Esophagus muscularis mucosa (tissue), 4 donors: ENCODE results near the gene FIGNL2. TPM values are rescaled to one million over a fixed set of nuclear protein-coding genes. Genes with fewer than 3 reads are reported as not detected.
A peak's percentile ranks its signal among the peaks of the same experiment; 100 is the strongest.

ENCODE experiments used
- DNase-seq: peaks from one replicate; pipeline ENCODE4 v3.0.0-alpha.2; 2017; ENCODE audit errors: extremely low spot score
- H3K27ac ChIP-seq, 4 donors: fragments of 200-600 bp; sonication (generic); replicated peaks in 1 of 4; 1 replicate in 3 of 4; 2 replicates in 1 of 4; pipeline ENCODE4 v1.5.1; 2016 to 2019; ENCODE audit warnings: mild to moderate bottlenecking in 1 of 4
- H3K27me3 ChIP-seq, 4 donors: fragments of 200-600 bp; sonication (generic); one replicate each; pipeline versions ENCODE4 v1.5.1 to v1.6.0; 2016 to 2019
- H3K36me3 ChIP-seq, 4 donors: fragments of 200-600 bp; sonication (generic); one replicate each; pipeline ENCODE4 v1.5.1; 2016 to 2019
- H3K4me1 ChIP-seq, 4 donors: fragments of 200-600 bp; sonication (generic); one replicate each; pipeline ENCODE4 v1.5.1; 2016 to 2019
- H3K4me3 ChIP-seq, 4 donors: fragments of 200-600 bp; sonication (generic); 1 replicate in 2 of 4; 2 replicates in 2 of 4; pipeline ENCODE4 v1.5.1; 2016 to 2019; ENCODE audit warnings: mild to moderate bottlenecking in 4 of 4, moderate library complexity in 1 of 4
- H3K9me3 ChIP-seq, 4 donors: fragments of 200-600 bp; sonication (generic); 1 replicate in 3 of 4; 2 replicates in 1 of 4; pipeline ENCODE4 v1.5.1; 2016 to 2019
- CTCF ChIP-seq, 3 experiments: fragments of 200-600 bp in 2 of 3; fragments of 450-650 bp in 1 of 3; sonication (generic) in 2 of 3; IDR thresholded peaks; one replicate each; pipeline ENCODE4 v1.5.1; 2017 to 2019; ENCODE audit warnings: antibody characterized with exemption in 3 of 3, mild to moderate bottlenecking in 2 of 3, moderate library complexity in 1 of 3
- EP300 ChIP-seq: sonication (generic); formaldehyde crosslinking; IDR thresholded peaks from one replicate; pipeline ENCODE4 v1.6.1; 2017; ENCODE audit warnings: antibody characterized with exemption
- POLR2A ChIP-seq: fragments of 450-650 bp; IDR thresholded peaks from one replicate; pipeline ENCODE4 v1.6.1; 2017; ENCODE audit warnings: antibody characterized with exemption, moderate library complexity, mild to moderate bottlenecking, low read depth
- POLR2AphosphoS5 ChIP-seq, 2 donors: sonication (generic); formaldehyde crosslinking; IDR thresholded peaks; one replicate each; pipeline ENCODE4 v1.6.1; 2017; ENCODE audit warnings: antibody characterized with exemption in 2 of 2
- WGBS: methylation state at CpG from one replicate; pipeline ENCODE4 v1.1.5; 2018; 5-methylcytosine and 5-hydroxymethylcytosine counted together
- intact Hi-C: fragments of 100-400 bp; cut with DNase I; formaldehyde crosslinking; loops from one replicate; pipeline ENCODE4 v1.15.1; 2023
- total RNA-seq, 4 donors: library from RNA; depleted of rRNA; stranded (reverse); fragments of >200 nt; gene quantifications; one replicate each; pipeline versions ENCODE4 v1.1.0 to v1.2.1, GENCODE V29; 2016

FIGNL2 gene
- total RNA-seq, 4 donors from 2014 or later = 0.23 to 0.42 (median 0.36) TPM

GRCh38 chr12:51825216-51825615 lies 23.3 kb downstream of the FIGNL2 start:
- DNase-seq = no peak
- no peak overlapping the region for H3K4me3 ChIP-seq
- H3K27me3 ChIP-seq = peaks cover 0 to 47% (median 8%) of the 10 kb centered on the region in 4 donors
- TF ChIP-seq EP300 (no peak), POLR2AphosphoS5 (IDR thresholded peaks at IDR 0.05) (no peak), POLR2A (no peak)
- peaks cover 7 to 19% (median 14%) of the 10 kb centered on the region in 4 donors for H3K4me1 ChIP-seq
- no peak overlapping the region for H3K27ac ChIP-seq
- intact Hi-C loops = loop anchor here (10.0 kb wide), 1 partner anchor 400 kb away; the partner anchor contains the start of gene SLC4A8
- H3K9me3 ChIP-seq = no peaks in the 10 kb centered on the region
- no peaks in the 10 kb centered on the region for H3K36me3 ChIP-seq
- 89% methylated on average over 5 of the region's 5 CpGs for WGBS

GRCh38 chr12:51823875-51824565 lies 24.5 kb downstream of the FIGNL2 start:
- H3K36me3 ChIP-seq = no peaks in the 10 kb centered on the region
- H3K9me3 ChIP-seq = no peaks in the 10 kb centered on the region
- DNase-seq = no peak
- no peak overlapping the region for H3K27ac ChIP-seq
- peaks cover 9 to 25% (median 20%) of the 10 kb centered on the region in 4 donors for H3K4me1 ChIP-seq
- intact Hi-C loops = loop anchor here (10.0 kb wide), 1 partner anchor 399 kb away; the partner anchor contains the start of gene SLC4A8
- TF ChIP-seq CTCF (IDR thresholded peaks at IDR 0.05) (peak; percentile 11 to 35 (median 33)), POLR2A (no peak)
- 24% methylated on average over 6 of the region's 6 CpGs for WGBS
- H3K4me3 ChIP-seq = no peak overlapping the region
- peaks cover 0 to 54% (median 10%) of the 10 kb centered on the region in 4 donors for H3K27me3 ChIP-seq

- Histone ChIP-seq H3K4me3 (no peak overlapping the region), H3K27me3 (peaks cover 0 to 56% (median 10%) of the 10 kb centered on the region in 4 donors), H3K4me1 (peaks cover 9 to 25% (median 20%) of the 10 kb centered on the region in 4 donors), H3K9me3 (no peaks in the 10 kb centered on the region), H3K27ac (no peak overlapping the region), H3K36me3 (no peaks in the 10 kb centered on the region)
- 90% methylated on average over 4 of the region's 4 CpGs for WGBS
- TF ChIP-seq POLR2A = no peak
- no peak for TF ChIP-seq EP300
- no peak for TF ChIP-seq POLR2AphosphoS5 (IDR thresholded peaks at IDR 0.05)
- TF ChIP-seq CTCF (IDR thresholded peaks at IDR 0.05) = no peak
- intact Hi-C loops = loop anchor here (10.0 kb wide), 1 partner anchor 398 kb away; the partner anchor contains the start of gene SLC4A8
- no peak for DNase-seq
Observed at GRCh38 chr12:51822956-51823355, 25.6 kb downstream of the FIGNL2 start.

- intact Hi-C loops = loop anchor here (10.0 kb wide), 1 partner anchor 397 kb away; the partner anchor contains the start of gene SLC4A8
- Histone ChIP-seq H3K36me3 (no peaks in the 10 kb centered on the region), H3K27ac (no peak overlapping the region), H3K27me3 (peaks cover 0 to 60% (median 10%) of the 10 kb centered on the region in 4 donors), H3K4me3 (peak overlapping the region in 3 of 4 donors; percentile 49 to 62 (median 55)), H3K9me3 (no peaks in the 10 kb centered on the region), H3K4me1 (peaks cover 6 to 25% (median 20%) of the 10 kb centered on the region in 4 donors)
- 90% methylated on average over 14 of the region's 16 CpGs for WGBS
- no peak for TF ChIP-seq POLR2AphosphoS5 (IDR thresholded peaks at IDR 0.05)
- TF ChIP-seq POLR2A = no peak
- TF ChIP-seq EP300 = no peak
- no peak for TF ChIP-seq CTCF (IDR thresholded peaks at IDR 0.05)
- DNase-seq = no peak
Observed at GRCh38 chr12:51822261-51822616, 26.3 kb downstream of the FIGNL2 start.

- 40% methylated on average over 30 of the region's 101 CpGs for WGBS
- no peak for TF ChIP-seq POLR2A
- no peak for TF ChIP-seq EP300
- TF ChIP-seq CTCF (IDR thresholded peaks at IDR 0.05) = no peak
- TF ChIP-seq POLR2AphosphoS5 (IDR thresholded peaks at IDR 0.05) = no peak
- intact Hi-C loops = loop anchor here (10.0 kb wide), 1 partner anchor 397 kb away; the partner anchor contains the start of gene SLC4A8
Observed at GRCh38 chr12:51821440-51822260, 26.9 kb downstream of the FIGNL2 start.

More at GRCh38 chr12:51821440-51822260, 26.9 kb downstream of the FIGNL2 start:
- peaks cover 0 to 66% (median 10%) of the 10 kb centered on the region in 4 donors for H3K27me3 ChIP-seq
- no peaks in the 10 kb centered on the region for H3K9me3 ChIP-seq
- H3K4me3 ChIP-seq = peak overlapping the region; percentile 48 to 62 (median 52)
- DNase-seq = no peak
- H3K27ac ChIP-seq = peak overlapping the region; percentile 17 to 55 (median 46)
- no peaks in the 10 kb centered on the region for H3K36me3 ChIP-seq
- H3K4me1 ChIP-seq = peaks cover 6 to 25% (median 20%) of the 10 kb centered on the region in 4 donors
